ENCODE measurements around the gene RACK1.
"Not testable (repeated sequence)": the region's sequence is repeated elsewhere in the genome, so short reads cannot be mapped to it uniquely, and the experiment has no call there.

RACK1 gene

DNA sequence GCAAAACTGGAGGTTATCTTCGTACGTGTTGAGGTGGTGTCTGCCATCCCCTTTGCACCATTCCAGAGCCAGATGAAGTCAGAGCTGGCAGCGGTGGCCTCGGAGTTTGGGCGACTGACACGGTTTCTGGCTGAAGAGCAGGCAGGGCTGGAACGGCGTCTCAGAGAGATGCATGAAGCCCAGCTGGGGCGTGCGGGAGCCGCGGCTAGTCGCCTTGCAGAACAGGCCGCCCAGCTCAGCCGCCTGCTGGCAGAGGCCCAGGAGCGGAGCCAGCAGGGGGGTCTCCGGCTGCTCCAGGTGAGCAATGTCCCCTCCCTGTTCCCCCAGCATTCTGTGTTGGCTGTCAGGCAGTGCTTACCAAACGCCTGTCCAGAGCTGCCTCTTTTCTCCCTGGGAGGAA, 11.1 kb downstream of the RACK1 start:
- DNase-seq: no peak

DNA sequence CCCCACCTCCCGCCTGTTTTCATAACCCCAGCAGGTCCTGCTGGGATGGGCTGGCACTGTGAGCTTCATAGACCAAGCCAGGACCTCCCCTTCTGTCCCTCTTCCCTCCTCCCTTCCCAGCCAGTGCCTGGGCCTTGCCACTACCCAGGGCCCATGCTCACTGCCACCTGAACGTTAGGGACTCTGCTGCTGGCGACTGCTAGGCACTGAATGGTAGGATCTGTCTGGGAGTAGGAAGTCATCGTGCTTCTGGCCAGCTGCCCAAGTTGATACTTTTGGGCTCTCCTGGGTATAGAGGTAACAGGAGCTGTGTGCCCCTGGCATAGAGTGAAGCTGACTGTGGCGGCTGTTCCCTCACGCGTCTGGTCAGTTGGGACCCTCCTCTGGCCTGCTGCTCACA, 12.3 kb downstream of the RACK1 start:
- no peak for DNase-seq

DNA sequence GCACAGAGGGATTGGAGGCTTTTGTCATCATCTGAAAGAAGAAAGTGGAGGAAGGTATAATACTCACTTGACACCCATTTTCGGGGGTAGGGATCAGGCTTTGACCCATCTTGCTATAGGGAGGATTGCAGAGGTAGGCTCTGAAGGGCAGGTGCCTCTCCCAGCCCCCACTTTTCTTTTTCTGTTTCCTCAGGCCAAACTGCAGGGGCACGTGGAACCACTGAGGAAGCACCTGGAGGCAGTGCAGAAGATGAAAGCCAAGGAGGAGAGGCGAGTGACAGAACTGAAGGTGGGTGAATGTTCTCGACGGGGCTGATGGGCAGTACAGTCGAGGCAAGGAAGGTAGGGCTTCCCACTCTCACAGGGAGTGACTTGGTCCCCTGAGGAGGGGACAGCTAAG, 13.2 kb downstream of the RACK1 start:
- DNase-seq: no peak

DNA sequence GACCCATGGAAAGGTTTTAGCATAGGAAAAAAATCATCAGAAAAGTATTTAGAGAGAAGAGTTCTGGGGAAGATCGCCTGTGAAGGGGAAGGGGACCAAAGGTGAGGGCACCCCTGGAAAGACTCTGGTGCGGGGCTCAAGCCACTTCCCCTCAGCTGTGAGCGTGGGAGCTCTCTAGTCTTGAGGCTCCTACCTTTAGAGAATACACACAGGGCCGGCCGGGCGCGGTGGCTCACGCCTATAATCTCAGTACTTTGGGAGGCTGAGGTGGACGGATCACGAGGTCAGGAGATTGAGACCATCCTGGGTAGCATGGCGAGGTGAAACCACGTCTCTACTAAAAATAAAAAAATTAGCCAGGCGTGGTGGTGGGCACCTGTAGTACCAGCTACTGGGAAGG, 13.7 kb downstream of the RACK1 start:
- no peak for DNase-seq

DNA sequence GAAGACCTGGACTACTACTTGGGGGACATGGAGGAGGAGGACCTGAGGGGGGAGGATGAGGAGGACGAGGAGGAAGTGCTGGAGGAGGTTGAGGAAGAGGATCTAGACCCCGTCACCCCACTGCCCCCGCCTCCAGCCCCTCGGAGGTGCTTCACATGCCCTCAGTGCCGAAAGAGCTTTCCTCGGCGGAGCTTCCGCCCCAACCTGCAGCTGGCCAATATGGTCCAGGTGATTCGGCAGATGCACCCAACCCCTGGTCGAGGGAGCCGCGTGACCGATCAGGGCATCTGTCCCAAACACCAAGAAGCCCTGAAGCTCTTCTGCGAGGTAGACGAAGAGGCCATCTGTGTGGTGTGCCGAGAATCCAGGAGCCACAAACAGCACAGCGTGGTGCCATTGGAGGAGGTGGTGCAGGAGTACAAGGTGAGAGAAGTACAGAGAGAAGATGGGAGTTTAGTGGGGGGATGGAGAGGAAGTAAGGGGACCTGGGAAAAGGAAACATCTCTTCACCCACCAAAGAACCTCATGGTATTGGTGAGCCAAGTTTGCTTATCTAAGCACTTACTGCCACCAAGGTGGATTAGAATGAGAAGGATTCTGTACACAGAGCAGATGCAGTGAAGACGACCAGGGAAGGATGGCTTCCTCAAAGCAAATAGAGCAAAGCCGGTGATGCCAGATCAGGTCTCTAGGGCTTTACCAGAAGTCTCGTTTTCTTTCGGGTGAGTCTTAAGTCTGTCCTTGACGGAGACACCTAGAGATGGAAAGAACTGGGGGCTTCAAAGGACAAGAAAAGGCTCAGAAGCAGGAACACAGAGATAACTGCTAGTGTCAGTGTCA, 19.1 kb downstream of the RACK1 start:
- no peak for DNase-seq

DNA sequence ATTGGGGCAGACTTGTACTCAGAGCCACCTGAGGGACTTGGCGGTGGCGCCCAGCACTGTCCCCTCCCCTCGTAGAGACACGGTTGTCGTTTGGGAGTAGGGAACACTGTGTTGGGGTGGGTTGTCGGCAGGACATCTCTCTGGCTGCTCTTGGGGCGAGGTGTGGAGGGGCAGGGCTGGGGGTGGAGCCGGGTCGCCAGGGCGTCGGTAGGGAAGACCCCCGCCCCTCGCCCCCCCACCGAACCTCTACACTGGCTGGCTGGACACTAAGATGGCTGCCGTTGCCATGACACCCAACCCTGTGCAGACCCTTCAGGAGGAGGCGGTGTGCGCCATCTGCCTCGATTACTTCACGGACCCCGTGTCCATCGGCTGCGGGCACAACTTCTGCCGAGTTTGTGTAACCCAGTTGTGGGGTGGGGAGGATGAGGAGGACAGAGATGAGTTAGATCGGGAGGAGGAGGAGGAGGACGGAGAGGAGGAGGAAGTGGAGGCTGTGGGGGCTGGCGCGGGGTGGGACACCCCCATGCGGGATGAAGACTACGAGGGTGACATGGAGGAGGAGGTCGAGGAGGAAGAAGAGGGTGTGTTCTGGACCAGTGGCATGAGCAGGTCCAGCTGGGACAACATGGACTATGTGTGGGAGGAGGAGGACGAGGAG, 19.8 kb downstream of the RACK1 start:
- no peak for DNase-seq

DNA sequence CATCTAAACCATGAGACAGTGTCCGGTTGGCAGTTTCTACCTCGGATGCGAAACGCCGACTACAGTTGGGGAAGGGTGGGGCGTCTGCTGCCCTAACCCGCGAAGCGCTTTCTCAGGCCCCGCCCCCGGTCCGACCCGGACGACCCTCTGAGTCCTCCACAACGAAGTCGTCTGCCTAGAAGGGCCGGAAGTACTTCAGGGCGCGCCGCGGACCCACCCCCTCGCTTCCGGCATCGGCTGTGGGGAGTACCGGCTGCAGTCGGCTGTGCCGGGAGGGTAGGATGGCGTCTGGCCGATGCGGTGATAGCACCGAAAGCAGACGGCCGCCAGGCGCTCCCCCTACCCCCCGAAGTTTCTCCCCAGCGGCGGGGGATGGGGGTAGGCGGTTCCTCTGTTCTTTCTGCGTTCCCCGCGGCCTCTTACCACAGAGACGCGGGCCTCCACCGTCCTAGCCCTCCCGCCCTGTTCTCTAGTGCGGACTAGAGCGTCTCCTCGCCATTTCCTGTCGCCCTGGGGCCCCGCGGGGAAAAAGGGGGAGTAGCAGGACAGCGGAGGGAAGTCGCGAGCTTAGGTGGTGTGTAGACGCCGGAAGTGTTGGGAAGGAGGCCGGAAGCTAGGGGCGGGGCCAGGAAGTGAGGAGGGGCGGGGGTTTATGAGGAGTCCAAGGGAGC, 20.5 kb downstream of the RACK1 start, which contains the start of gene TRIM41:
Gene TRIM41 (plus strand): TSS at position 224 of the 671 bp plus-strand sequence. CDS start 719 bp downstream, outside the sequence.
- DNase-seq: peak; percentile 93 to 95

DNA sequence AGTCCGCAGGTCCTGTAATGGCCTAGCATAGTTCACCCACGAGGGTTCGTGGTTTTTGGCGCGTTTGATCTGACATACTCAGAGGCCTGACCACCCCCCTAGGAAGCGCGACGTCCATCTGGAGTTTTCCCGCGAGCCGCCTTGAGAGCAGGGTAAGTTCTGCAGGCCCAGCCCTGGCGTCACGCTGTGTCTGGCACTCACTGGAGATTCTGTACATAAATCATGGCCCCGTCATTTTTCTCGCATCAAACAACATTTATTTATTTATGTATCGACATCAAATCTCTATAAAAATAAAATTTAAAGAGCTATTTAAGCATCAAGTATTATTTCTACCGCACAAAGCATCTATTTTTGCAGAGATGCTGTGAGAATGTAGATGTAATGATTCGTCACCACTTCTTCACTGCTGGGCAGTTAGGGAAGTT, 21.1 kb downstream of the RACK1 start:
- DNase-seq: no peak

DNA sequence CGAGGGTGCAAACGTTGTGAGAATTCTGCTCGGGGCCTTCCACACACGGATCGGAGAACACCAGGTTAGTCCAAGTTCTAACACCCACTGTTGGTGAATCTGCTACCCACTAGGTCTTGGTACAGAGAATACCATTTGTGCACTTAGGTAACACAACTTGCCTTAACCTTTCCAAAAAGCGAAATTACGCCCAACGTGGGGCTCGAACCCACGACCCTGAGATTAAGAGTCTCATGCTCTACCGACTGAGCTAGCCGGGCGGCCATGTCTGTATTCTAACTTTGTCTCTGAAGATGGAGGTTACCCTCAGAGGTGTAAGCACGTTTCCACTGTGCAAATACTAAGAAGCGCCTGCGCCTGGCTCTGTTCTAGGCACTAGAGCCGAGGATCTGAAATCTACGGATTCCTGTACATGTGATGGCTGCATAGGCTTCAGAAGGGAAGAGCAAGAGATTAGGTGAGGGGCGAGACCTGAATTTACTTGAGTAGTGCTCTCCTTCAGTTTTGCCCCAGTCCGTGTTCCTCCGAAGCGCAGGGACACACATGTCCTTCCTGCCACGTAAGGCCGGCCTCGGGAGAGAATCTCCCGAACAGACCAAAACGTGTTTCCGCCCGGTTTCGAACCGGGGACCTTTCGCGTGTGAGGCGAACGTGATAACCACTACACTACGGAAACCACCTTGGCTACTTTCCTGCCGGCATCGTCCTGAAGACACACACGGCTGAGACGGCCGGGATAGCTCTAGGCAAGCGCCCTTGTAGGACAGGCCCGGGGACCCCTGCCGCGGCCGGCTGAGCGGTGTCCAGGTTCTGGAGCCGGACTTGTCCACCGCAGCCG, 21.7 kb downstream of the RACK1 start:
- peak; percentile 99 for DNase-seq

DNA sequence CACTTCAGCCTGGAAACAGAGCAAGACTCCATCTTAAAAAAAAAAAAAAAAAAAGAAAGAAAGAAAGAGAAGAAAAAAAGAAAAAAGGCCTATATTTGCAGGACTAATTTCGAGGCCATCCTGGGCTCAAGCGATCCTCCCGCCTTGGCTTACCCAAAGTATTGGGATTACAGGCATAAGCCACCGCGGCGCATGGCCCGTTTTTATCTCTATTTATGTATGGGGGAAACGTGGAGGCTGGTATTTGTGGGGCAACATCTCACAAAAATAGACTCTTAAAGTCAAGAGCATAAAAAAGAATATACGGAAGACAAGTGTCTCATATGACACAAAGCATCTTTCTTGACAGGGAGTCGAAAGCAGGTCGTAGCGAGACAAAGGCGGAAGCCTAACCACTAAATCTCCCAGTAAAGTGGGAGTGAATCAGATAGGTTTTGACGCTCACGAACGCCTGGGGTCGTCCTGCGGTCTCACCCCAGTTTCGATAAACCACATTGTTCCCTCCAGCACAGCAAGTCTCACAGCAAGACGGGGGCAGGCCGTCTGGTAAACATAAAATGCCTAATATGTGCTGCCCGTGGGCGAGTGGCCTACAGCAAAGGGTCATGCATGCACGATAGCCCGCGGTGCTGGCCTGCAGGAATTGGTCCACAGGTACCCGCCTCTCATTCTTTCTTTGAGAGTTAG, 22.5 kb downstream of the RACK1 start:
- no peak for DNase-seq

DNA sequence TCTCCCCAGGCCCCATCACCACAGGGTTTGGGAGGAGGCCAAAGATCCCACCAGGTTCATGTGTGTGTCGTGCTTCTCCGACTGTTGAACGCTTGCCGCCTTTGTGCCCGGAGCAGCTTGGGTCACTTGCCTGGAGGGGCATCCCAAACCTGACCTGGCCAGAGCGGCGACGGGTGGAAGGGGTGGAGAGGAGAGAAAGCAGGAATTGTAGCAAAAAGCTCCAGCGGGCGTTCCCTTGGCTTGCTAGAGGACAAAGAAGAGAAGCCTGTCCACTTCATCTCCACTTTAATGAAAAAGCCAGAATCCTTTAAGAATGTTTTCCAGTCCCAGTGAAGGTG, 23.6 kb downstream of the RACK1 start:
- no peak for DNase-seq

DNA sequence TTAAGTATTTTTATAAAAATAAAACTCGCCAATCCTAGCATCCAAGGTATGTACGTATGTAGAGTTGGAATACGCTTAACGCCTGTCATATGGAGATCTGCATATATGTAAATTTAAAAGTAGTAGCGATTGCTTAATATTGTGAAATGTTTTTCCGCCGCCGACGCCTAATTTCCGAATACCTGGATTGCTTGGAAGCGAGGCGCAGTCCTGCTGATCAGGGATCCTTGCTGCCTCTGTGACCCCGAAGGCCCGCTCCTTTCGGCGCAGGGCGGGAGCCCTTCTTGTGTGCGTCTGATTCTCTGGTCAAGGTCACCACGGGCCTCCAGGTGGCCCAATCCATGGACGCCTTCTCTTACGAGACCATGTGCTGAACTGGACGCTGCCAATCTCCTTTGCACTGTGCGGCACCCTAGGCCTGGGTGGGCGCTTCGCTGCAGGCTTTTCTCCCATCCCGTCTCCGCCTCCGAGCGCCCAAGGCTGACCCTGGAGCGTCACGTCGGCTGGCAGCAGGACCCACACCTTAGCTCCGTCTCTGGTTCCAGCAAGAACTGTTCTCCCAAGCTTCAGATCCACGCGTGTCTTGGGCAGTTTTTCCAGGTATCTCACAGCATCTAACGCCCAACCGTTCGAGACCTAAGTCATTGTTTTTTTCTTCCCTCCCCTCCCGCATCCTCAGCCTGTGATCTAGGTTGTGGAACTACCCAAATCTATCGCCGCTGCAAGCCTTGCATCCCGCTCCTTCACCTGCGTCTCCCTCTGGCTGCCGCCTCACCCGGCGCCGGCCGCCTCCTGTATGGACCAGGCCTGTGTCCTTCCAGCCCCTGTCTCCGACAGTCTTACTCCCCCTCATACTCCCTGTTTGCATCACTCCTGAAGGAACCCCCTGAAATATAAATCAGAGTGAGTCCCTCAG, 24.2 kb downstream of the RACK1 start:
- DNase-seq: no peak

DNA sequence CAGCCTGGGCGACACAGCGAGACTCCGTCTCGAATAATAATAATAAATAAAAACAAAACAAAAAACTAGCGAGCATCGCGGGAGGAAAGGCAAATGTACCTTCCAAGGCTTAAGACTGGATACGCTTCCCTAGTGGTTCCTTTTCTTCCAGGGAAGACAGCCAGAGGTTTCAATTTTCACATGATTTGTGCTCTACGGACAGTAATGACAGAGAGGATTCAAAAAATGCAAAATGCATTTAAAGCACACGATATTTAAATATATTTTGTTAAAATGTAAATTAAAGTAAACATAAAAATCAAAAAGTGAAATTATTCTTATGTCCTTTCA, 24.9 kb downstream of the RACK1 start:
- no peak for DNase-seq

DNA sequence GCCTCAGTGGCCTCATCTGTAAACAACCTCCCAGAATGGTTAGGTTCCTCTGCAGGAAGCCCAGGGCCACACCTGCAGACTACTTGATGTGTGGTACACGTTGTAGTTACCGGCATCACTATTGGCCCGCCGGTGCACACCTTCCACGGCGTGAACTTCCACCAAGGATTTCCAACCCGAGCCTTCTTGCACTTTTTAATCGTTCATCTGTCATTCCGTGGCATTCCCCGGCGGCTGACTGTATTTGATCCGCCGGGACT, 26.0 kb downstream of the RACK1 start:
- DNase-seq: no peak

DNA sequence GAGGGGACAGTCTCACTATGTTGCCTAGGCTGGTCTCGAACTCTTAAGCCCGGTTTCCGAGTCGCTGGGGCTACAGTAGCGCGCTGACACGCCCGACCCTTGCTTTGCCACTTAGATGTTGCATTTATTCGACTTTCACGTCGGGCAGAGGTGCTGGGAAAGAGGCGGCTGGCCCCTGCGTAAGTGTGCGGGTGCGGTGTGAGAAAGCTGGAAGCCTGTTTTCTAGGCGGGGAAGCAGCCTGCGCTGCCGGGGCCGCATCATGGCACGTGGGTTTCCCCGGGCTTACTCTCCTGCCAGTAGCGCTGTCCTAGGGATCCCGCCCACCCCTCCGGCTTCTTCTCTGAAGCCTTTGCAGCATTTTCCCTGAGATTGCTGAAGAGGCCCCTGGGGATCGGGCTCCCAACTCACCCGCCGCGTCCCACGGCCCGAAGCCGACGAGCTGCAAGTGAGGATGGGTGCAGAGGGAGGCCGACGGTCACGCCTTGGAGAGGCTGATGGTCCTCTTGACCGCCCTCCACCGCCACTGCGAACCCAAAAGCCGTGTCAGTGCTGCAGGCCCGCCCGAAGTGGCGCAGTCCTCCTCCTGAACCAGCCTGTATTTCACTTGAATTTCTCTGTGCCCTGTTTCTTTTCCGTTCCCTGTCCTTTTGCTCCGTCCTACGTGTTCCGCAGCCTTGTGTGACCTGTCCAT, 26.4 kb downstream of the RACK1 start:
- DNase-seq: peak in 1 of 2 donors; percentile 57

DNA sequence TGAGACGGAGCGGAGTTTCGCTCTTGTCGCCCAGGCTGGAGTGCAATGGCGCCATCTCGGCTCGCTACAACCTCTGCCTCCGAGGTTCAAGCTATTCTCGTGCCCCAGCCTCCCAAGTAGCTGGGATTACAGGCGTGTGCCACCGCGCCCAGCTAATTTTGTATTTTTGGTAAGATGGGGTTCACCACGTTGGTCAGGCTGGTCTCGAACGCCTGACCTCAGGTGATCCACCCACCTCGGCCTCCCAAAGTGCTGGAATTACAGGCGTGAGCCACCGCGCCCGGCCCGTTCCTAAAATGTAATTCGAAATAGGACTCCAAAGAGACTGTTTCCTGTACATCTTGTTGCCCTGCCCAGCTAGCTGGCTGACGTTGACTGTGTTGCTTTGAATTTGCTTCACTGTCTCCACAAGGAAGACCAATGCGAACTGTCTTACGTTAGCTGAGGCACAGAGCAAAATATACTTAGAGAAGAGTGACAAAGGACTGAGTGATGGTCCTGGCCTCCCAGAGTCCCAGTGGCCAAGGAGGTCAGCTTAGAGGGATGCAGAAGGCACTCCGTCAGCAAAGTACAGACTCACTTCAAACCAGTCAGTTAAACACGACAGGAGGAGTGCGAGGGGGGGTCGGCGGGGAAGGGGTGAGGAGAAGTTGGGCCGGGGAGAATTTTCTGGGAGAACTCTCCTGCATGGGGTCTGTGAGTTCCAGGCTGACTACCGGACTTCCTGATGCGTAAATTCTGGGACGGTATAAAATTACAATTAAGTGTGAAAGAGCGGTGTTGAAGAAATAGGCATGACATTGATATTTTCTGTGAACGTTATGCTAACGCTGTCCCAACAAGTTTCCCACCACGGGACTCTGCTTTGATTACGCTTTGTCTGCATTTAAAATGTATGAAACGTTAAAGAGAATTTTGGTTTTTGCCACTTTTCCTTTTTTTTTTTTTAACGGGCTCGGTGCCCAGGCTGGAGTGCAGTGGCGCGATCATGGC, 27.4 kb downstream of the RACK1 start:
- no peak for DNase-seq

DNA sequence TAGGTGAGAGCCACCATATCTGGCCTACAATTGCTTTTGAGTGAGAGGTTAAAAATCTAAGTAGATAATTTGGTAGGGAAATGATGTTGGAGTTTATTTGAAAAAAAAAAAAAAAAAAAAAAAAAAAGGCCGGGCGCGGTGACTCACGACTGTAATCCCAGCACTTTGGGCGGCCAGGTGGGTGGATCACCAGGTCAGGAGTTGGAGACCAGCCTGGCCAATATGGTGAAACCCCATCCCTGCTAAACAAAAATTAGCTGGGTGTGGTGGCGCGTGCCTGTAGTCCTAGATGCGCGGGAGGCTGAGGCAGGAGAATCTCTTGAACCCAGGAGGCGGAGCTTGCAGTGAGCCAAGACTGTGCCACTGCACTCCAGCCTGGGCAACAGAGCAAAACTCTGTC, 29.5 kb downstream of the RACK1 start:
- DNase-seq: not testable (repeated sequence)

DNA sequence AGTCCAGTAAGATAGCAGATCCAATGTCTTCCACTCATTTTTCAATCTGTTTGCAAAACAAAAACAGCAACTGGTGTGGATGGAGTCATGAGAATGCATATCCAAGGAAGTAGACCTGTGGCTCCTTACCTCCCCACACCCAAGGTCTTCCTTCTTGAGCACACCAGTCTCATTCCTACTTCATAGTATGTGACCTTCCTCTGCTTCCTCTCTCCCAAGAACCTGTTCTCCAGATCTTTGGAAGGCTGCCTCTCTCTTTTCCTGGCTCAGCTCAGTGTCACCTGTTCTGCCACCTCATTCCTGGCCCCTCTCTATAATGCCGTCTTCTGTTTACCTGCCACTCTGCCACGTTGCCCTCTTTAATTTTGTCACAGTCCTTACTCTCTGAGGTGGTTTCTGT, 30.8 kb downstream of the RACK1 start:
- DNase-seq: no peak

DNA sequence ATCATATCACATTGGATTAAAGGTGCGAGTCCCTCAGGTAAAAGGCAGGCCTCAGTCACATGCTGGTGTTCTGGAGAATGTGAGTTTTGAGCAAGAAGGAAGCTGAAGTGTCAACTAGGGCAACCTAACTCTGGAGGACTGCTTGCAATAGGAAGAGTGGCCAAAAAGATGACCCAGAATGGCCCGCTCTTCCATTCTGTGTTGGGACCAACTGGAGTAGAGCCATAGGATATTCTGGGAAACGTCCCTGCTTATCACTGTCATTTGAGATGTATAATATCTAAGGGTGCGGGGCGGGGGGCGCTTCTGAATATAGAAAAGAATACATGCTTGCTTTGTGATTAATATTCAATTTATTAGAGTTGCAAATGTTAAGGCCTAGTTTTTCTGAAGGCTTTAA, 31.6 kb downstream of the RACK1 start:
- DNase-seq: no peak

DNA sequence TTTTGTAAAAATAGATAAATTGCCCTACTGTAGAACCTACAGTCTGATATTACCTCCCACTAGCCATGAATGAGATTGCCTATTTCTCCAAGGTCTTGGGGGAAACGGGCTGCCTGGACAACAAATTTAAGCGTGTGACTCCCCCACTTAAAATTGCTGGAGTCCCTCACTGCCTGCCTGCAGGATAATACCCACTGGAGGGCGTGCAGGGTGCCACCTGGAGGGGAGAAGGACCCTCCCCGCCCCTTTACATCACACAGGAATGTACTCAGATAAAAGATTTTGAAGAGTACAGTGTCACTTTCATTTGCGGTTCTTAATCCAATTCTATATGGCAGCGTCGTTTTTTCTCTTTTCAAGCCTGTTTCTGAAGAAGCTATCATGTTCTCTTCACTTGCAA, 32.5 kb downstream of the RACK1 start:
- no peak for DNase-seq

Data from stimulated activated CD4-positive, alpha-beta T cell treated with anti-CD3 and anti-CD28 coated beads, Interleukin-2, amount 100 ng/mL, for 48 hours (primary cell).